Measurements from ENCODE around the gene NUDT21.

Gene NUDT21

DNA sequence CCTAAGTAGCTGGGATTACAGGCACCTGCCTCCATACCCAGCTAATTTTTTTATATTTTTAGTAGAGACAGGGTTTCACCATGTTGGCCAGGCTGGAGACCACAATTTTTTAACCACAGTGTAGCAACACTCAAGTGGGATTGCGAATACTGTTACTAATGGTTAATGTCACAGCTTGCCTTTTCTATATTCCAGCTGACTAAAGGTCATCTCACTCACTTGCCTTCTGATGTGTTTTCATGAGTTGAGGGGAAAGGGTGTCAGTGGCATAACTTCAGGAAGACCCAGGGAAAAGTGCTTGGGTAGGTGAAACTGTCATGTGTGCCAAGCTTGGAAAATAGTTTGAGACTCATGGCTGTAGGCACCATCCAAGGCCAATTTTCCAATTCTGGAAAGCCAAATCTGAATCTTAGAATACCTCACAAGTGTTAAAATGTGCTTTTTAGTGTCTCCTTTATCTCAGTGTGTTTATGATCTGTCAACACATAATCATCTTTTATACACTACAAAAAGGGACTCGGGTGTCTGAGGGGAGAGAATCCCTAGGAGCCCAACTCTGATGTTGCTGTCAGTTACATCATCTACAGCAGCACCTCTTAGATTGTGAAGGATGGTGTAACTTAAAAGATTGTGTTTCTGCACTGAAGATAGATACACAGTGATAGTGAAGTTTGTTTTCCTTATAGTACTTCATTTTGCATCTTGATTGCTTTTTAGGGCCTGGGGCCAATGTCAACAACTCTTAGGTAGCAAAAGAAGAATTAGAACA is 27.3 kb upstream of the NUDT21 start:
- ChIA-PET CTCF (no interaction called here), POLR2A (no interaction called here)
- no peak for DNase-seq (ENCODE audit: extremely low spot score)
- TF ChIP-seq, protein P1, sequence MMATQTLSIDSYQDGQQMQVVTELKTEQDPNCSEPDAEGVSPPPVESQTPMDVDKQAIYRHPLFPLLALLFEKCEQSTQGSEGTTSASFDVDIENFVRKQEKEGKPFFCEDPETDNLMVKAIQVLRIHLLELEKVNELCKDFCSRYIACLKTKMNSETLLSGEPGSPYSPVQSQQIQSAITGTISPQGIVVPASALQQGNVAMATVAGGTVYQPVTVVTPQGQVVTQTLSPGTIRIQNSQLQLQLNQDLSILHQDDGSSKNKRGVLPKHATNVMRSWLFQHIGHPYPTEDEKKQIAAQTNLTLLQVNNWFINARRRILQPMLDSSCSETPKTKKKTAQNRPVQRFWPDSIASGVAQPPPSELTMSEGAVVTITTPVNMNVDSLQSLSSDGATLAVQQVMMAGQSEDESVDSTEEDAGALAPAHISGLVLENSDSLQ (IDR thresholded peaks at IDR 0.05), result no peak
- no peak for TF ChIP-seq ELF4 (IDR thresholded peaks at IDR 0.05)
- no peak for TF ChIP-seq L3MBTL2 (conservative IDR thresholded peaks at IDR 0.05)
- TF ChIP-seq LEF1 (IDR thresholded peaks at IDR 0.05; ENCODE audit: borderline replicate concordance), result no peak
- TF ChIP-seq NFRKB (IDR thresholded peaks at IDR 0.05), result no peak
- TF ChIP-seq CTBP1 (IDR thresholded peaks at IDR 0.05; ENCODE audit: borderline replicate concordance), result no peak
- no peak for TF ChIP-seq FOXM1 (IDR thresholded peaks at IDR 0.05; ENCODE audit: borderline replicate concordance)

- no peak for DNase-seq (ENCODE audit: extremely low spot score)
- POLR2A ChIA-PET, result no interaction called here
- CTCF ChIA-PET, result no interaction called here
- TF ChIP-seq HDGF (IDR thresholded peaks at IDR 0.05; ENCODE audit: borderline replicate concordance), result no peak
These were observed 26.2 kb upstream of the NUDT21 start for GRCh38 chr16:56477096-56477878.

- ChIA-PET POLR2A (no interaction called here), CTCF (no interaction called here)
- DNase-seq (ENCODE audit: extremely low spot score), result no peak
- TF ChIP-seq SP1 (IDR thresholded peaks at IDR 0.05), result no peak
- TF ChIP-seq, protein P1 (IDR thresholded peaks at IDR 0.05), result peak; percentile 5; the same call in 1 of the 2 replicates
These were observed 24.1 kb upstream of the NUDT21 start for GRCh38 chr16:56475201-56475600.

DNA sequence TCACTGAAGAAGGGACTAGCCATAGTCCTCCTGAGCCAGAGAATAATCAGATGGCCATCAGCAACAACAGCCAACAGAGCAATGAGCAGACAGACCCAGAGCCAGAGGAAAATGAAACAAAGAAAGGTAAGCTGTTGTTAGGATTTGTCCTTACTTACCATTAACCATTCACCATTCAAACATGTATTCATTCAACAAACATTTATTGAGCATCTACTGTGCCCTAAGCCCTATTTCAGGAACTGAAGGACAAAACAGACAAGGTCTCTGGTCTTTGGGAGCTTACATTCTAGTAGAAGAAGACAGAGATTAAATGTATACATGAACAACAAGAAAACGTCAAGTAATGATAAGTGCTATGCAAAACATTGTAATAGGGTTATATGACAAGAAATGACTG is 19.5 kb upstream of the NUDT21 start:
- DNase-seq (ENCODE audit: extremely low spot score), result no peak
- POLR2A ChIA-PET, result no interaction called here
- TF ChIP-seq SUZ12 (IDR thresholded peaks at IDR 0.05), result no peak
- TF ChIP-seq NFRKB (IDR thresholded peaks at IDR 0.05), result no peak
- TF ChIP-seq CTBP1 (IDR thresholded peaks at IDR 0.05; ENCODE audit: borderline replicate concordance), result no peak
- no peak for TF ChIP-seq FOXA1 (IDR thresholded peaks at IDR 0.05)
- no peak for TF ChIP-seq TARDBP (IDR thresholded peaks at IDR 0.05)
- no peak for TF ChIP-seq FOXM1 (IDR thresholded peaks at IDR 0.05; ENCODE audit: borderline replicate concordance)
- no peak for TF ChIP-seq LEF1 (IDR thresholded peaks at IDR 0.05; ENCODE audit: borderline replicate concordance)
- no peak for TF ChIP-seq FOXK2 (IDR thresholded peaks at IDR 0.05)
- no peak for TF ChIP-seq ARNT (IDR thresholded peaks at IDR 0.05)
- no peak for TF ChIP-seq SP1 (IDR thresholded peaks at IDR 0.05)
- no peak for TF ChIP-seq HDGF (IDR thresholded peaks at IDR 0.05; ENCODE audit: borderline replicate concordance)
- CTCF ChIA-PET, result no interaction called here

GRCh38 chr16:56470232-56470631 is 19.1 kb upstream of the NUDT21 start:
- no peak for DNase-seq (ENCODE audit: extremely low spot score)
- ChIA-PET CTCF (no interaction called here), POLR2A (no interaction called here)
- no peak for TF ChIP-seq LEF1 (IDR thresholded peaks at IDR 0.05; ENCODE audit: borderline replicate concordance)
- TF ChIP-seq SUZ12 (IDR thresholded peaks at IDR 0.05), result no peak
- no peak for TF ChIP-seq ELF4 (IDR thresholded peaks at IDR 0.05)

DNA sequence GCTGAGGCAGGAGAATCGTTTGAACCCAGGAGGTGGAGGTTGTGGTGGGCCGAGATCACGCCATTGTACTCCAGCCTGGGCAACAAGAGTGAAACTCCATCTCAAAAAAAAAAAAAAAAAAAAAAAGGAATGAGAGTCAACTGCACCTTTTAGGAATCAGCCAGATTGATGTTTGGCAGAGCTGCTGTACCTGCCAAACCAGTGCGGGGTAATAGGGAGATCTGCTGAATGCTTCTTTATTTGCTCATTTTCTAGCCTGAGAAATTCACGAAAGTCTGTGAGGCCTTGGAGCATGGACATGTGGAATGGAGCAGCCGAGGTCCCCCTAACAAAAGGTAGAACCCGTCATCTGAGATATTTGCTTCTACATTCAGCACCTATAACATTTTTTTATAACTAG is 18.6 kb upstream of the NUDT21 start:
- CTCF ChIA-PET, result no interaction called here
- POLR2A ChIA-PET, result no interaction called here
- DNase-seq (ENCODE audit: extremely low spot score), result no peak
- TF ChIP-seq L3MBTL2 (conservative IDR thresholded peaks at IDR 0.05) (no peak), BHLHE40 (IDR thresholded peaks at IDR 0.05; ENCODE audit: borderline replicate concordance) (no peak), SP1 (IDR thresholded peaks at IDR 0.05) (no peak)

DNA sequence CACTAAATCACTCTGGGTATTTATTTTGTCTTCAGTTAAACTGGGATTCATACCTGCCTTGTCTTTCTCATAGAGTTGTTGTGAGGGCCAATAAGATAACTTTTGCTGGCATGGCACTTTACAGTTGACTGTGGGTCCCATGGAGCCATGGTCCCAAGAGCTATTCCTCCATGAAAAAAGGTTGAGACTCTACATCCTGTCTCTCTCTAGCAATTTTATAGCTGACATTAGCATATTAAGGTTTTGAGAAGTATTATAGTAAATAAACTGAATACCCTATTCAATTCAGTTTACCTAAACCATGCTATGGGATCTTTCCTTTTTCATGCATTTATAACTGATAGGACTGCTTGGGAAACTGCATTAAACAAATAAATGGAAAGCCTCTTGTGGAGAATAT is 17.7 kb upstream of the NUDT21 start:
- no peak for TF ChIP-seq L3MBTL2 (conservative IDR thresholded peaks at IDR 0.05)
- no peak for TF ChIP-seq ZNF384 (IDR thresholded peaks at IDR 0.05)
- no peak for TF ChIP-seq NFRKB (IDR thresholded peaks at IDR 0.05)
- TF ChIP-seq LEF1 (IDR thresholded peaks at IDR 0.05; ENCODE audit: borderline replicate concordance), result no peak
- TF ChIP-seq, protein P1 (IDR thresholded peaks at IDR 0.05), result no peak
- TF ChIP-seq TARDBP (IDR thresholded peaks at IDR 0.05), result no peak
- no peak for TF ChIP-seq ELF4 (IDR thresholded peaks at IDR 0.05)
- TF ChIP-seq FOXM1 (IDR thresholded peaks at IDR 0.05; ENCODE audit: borderline replicate concordance), result no peak
- TF ChIP-seq SUZ12 (IDR thresholded peaks at IDR 0.05), result no peak
- no peak for TF ChIP-seq BHLHE40 (IDR thresholded peaks at IDR 0.05; ENCODE audit: borderline replicate concordance)
- TF ChIP-seq ARNT (IDR thresholded peaks at IDR 0.05), result no peak
- TF ChIP-seq FOXA1 (IDR thresholded peaks at IDR 0.05), result no peak
- TF ChIP-seq SP1 (IDR thresholded peaks at IDR 0.05), result no peak
- no peak for TF ChIP-seq CTBP1 (IDR thresholded peaks at IDR 0.05; ENCODE audit: borderline replicate concordance)
- no peak for TF ChIP-seq FOXK2 (IDR thresholded peaks at IDR 0.05)
- POLR2A ChIA-PET, result no interaction called here
- CTCF ChIA-PET, result no interaction called here
- no peak for DNase-seq (ENCODE audit: extremely low spot score)

Data from HEK293T (cell line).